ENCODE data around the gene RRAS2.
A peak's percentile ranks its signal among the peaks of the same experiment; 100 is the strongest.

The RRAS2 gene

GRCh38 chr11:14386081-14386480 lies 27.1 kb upstream of the RRAS2 start:
- no peaks in the 10 kb centered on the region for H3K4me1 ChIP-seq (ENCODE audit: insufficient read depth, poor library complexity, severe bottlenecking)
- H3K9me3 ChIP-seq (ENCODE audit: severe bottlenecking), result no peaks in the 10 kb centered on the region

GRCh38 chr11:14384338-14384737 lies 25.4 kb upstream of the RRAS2 start:
- ATAC-seq (ENCODE audit: low read depth), result no peak
- Histone ChIP-seq H3K4me1 (ENCODE audit: insufficient read depth, poor library complexity, severe bottlenecking) (no peaks in the 10 kb centered on the region), H3K4me3 (ENCODE audit: severe bottlenecking) (no peak overlapping the region), H3K27ac (ENCODE audit: poor library complexity, severe bottlenecking) (no peak overlapping the region), H3K9me3 (ENCODE audit: severe bottlenecking) (no peaks in the 10 kb centered on the region), H3K36me3 (ENCODE audit: low read depth) (no peaks in the 10 kb centered on the region), H3K27me3 (ENCODE audit: insufficient read depth, poor library complexity, severe bottlenecking) (no peaks in the 10 kb centered on the region)
- no peak for TF ChIP-seq CTCF (IDR thresholded peaks at IDR 0.05; ENCODE audit: poor library complexity, severe bottlenecking)
- DNase-seq (ENCODE audit: low spot score), result no peak

More at GRCh38 chr11:14386081-14386480, 27.1 kb upstream of the RRAS2 start:
- no peaks in the 10 kb centered on the region for H3K27me3 ChIP-seq (ENCODE audit: insufficient read depth, poor library complexity, severe bottlenecking)
- H3K27ac ChIP-seq (ENCODE audit: poor library complexity, severe bottlenecking), result no peak overlapping the region
- ATAC-seq (ENCODE audit: low read depth) (no peak), DNase-seq (ENCODE audit: low spot score) (no peak)
- H3K4me3 ChIP-seq (ENCODE audit: severe bottlenecking), result no peak overlapping the region
- no peak for TF ChIP-seq CTCF (IDR thresholded peaks at IDR 0.05; ENCODE audit: poor library complexity, severe bottlenecking)
- no peaks in the 10 kb centered on the region for H3K36me3 ChIP-seq (ENCODE audit: low read depth)

- TF ChIP-seq CTCF (IDR thresholded peaks at IDR 0.05; ENCODE audit: poor library complexity, severe bottlenecking), result no peak
- DNase-seq (ENCODE audit: low spot score), result no peak
- H3K36me3 ChIP-seq (ENCODE audit: low read depth), result no peaks in the 10 kb centered on the region
- H3K27me3 ChIP-seq (ENCODE audit: insufficient read depth, poor library complexity, severe bottlenecking), result no peaks in the 10 kb centered on the region
- H3K4me1 ChIP-seq (ENCODE audit: insufficient read depth, poor library complexity, severe bottlenecking), result no peaks in the 10 kb centered on the region
- H3K9me3 ChIP-seq (ENCODE audit: severe bottlenecking), result no peaks in the 10 kb centered on the region
- ATAC-seq (ENCODE audit: low read depth), result no peak
- H3K27ac ChIP-seq (ENCODE audit: poor library complexity, severe bottlenecking), result no peak overlapping the region
- H3K4me3 ChIP-seq (ENCODE audit: severe bottlenecking), result no peak overlapping the region
Measured at GRCh38 chr11:14381968-14382367, 23.0 kb upstream of the RRAS2 start.

GRCh38 chr11:14380947-14381561 lies 22.1 kb upstream of the RRAS2 start:
- no peaks in the 10 kb centered on the region for H3K9me3 ChIP-seq (ENCODE audit: severe bottlenecking)
- DNase-seq (ENCODE audit: low spot score), result no peak
- peak; percentile 85 for ATAC-seq (ENCODE audit: low read depth)
- peak; percentile 15 for TF ChIP-seq CTCF (IDR thresholded peaks at IDR 0.05; ENCODE audit: poor library complexity, severe bottlenecking)
- H3K4me3 ChIP-seq (ENCODE audit: severe bottlenecking), result peak overlapping the region; percentile 28
- H3K27ac ChIP-seq (ENCODE audit: poor library complexity, severe bottlenecking), result peak overlapping the region; percentile 22
- H3K36me3 ChIP-seq (ENCODE audit: low read depth), result no peaks in the 10 kb centered on the region
- no peaks in the 10 kb centered on the region for H3K27me3 ChIP-seq (ENCODE audit: insufficient read depth, poor library complexity, severe bottlenecking)
- H3K4me1 ChIP-seq (ENCODE audit: insufficient read depth, poor library complexity, severe bottlenecking), result no peaks in the 10 kb centered on the region

- TF ChIP-seq CTCF (IDR thresholded peaks at IDR 0.05; ENCODE audit: poor library complexity, severe bottlenecking), result no peak
- Histone ChIP-seq H3K9me3 (ENCODE audit: severe bottlenecking) (no peaks in the 10 kb centered on the region), H3K4me3 (ENCODE audit: severe bottlenecking) (peak overlapping the region; percentile 28), H3K27me3 (ENCODE audit: insufficient read depth, poor library complexity, severe bottlenecking) (no peaks in the 10 kb centered on the region), H3K36me3 (ENCODE audit: low read depth) (no peaks in the 10 kb centered on the region), H3K4me1 (ENCODE audit: insufficient read depth, poor library complexity, severe bottlenecking) (no peaks in the 10 kb centered on the region), H3K27ac (ENCODE audit: poor library complexity, severe bottlenecking) (peak overlapping the region; percentile 22)
- ATAC-seq (ENCODE audit: low read depth) (no peak), DNase-seq (ENCODE audit: low spot score) (no peak)
Measured at GRCh38 chr11:14380125-14380936, 21.3 kb upstream of the RRAS2 start.
